HG02981 (cell line): ENCODE measurements around the gene SERPINI1.

Source experiments
- ATAC-seq: cut with Tn5 transposase; IDR thresholded peaks from one replicate; pipeline ENCODE4 v1.9.1; 2021; ENCODE audit warnings: mild to moderate bottlenecking, moderate library complexity; ENCODE audit not compliant: unreplicated experiment

Gene SERPINI1

DNA sequence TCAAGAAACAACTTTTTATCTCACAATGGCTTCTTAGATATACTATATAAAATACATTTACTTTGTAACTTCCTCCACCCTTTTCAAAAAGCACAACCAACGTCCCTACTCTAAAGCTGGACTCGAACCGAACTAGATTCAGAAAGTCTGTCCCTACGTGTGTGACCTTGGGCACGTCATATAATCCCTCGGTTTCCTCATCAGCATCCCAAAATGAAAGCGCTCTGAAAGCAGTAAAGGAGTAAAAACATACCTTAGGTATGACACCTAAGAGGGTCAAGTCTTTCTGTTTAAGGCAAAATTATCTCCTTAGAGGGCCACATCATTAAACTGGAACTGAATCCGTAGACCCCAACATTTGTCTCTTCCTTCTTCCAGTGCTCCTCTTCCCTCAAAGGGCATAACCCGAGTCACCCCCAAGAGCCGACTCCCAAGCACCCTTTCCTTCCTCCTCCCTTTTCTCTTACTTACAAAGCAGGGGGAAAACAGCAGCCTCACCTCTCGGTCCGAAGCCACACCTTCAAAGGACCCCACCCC, 1.5 kb upstream of the SERPINI1 start:
- ATAC-seq = no peak

DNA sequence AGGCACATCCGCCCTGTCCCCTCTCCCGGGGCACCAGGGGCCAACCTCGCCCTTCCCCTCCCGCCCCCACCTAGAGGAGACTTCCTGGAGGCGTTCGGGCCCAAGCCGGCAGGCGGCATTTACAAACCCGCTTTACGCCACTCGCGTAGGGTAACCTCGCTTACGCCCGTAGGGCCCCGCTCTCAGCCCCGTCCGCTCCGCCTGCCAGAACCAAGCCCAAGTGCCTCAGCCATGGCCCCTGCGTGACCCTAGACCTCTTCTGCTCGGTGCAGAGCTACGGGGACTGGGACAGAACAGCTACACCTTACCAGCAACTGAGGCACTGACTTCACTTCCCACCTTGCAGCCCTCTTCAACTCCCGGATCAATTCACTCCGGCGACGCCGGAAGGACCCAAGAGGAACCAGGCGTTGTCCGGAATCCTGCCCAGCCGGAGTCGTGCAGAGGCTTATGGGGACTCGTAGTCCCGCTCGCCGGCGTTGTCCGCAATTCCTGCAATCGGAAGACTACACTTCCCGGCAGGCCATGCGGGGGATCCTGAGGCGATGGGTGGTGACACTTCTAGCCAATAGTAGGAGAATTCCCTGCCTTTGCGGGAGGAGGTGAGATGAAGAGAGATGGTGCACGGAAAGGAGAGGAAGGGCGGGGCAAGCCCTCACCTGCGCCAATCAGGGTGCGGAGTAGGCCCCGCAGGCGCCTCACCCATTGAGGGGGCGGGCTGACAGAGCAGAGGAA, 856 bp upstream of the SERPINI1 start, which contains the start of gene PDCD10:
Gene PDCD10 (minus strand): TSS at position 395 of the 735 bp plus-strand sequence. CDS start 14,735 bp downstream, outside the sequence.
- ATAC-seq = peak; percentile 86

DNA sequence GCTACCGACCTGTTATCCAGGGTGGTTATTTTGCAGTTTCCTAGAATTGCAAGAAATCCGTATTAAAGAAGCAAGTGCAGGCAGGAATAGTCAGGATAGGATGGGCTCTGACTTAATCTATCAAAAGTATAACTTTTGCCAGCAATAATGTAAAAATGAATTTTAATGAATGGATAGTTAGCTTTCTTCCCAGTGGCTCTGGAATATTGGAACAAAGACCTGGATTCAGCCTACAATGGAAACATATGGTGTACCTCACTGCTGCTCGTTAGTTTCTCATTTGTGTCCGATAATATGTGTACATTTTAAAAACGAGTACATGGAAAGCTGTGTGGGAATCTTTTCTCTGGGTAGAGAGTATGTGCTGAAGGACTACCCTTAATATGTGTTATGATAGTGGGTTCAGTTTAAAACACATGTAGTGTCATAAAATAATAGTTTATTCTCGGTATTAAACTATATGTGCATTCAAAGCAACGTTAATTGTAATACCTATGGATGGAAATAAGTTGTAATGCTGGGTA, 805 bp downstream of the SERPINI1 start:
- ATAC-seq = no peak

DNA sequence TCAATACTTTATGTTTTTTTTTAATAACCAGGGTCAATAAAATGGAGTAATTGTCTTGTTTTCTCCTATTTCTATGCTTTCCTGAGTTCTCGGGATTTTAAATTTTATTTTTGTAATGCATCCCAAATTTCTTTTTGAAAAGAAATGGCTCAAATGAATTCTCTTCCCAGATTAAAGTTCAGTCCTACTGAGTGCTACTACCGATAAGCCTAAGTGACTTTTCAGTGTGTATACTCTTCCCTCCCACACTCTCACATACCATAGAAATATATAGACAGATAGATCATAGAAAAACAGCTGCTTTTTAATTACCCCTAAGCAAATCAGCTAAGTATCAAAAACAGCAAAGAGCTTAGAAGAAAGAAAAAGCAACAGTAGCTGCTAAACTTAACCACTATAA, 1.5 kb downstream of the SERPINI1 start:
- no peak for ATAC-seq

DNA sequence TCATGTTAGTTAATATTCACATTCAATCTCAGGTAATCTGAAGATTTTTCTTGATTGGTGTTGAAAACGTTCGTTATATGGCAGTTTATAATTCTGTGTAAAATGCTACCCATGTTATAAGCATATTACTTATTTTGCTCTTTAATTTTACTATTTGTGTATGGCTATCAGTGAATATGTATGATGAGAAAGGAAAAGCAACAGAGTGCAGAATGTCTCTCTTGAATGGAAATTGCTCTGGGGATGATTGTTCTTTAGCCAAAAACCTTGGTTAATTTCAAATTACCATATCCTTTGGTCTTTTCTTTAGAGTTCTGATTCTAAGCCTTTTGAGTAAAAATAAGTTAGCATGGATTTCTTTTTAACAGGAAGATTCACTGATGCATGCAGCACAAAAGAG, 2.5 kb downstream of the SERPINI1 start:
- ATAC-seq = no peak

DNA sequence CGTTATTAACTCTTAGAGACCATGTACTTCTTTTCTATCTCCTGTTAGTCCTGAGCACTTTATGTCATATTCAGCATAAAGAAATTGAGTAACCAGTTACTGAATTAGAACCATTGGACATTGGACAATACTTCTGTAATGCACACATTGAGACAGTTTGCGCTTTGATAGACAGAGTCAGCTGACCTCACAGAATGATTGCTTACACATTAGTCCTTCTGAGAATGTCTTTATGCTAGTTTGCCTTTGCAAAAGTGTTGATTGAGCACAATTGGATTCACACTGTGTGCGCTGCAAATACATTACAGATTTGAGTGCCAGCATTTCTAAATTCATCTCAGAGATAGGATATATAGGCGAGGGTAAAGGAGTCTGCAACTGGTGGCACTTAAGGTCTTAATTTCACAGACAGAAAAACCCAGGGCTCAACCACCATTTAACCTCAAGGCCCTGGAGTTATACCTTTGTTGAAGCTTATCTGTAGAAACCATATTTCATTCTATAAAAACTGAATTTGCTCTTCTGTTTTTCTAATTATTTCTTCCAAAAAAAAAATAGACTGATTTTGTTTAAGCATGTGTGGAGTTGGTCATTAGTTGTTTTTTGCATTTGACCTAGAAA, 3.8 kb downstream of the SERPINI1 start:
- ATAC-seq = no peak

DNA sequence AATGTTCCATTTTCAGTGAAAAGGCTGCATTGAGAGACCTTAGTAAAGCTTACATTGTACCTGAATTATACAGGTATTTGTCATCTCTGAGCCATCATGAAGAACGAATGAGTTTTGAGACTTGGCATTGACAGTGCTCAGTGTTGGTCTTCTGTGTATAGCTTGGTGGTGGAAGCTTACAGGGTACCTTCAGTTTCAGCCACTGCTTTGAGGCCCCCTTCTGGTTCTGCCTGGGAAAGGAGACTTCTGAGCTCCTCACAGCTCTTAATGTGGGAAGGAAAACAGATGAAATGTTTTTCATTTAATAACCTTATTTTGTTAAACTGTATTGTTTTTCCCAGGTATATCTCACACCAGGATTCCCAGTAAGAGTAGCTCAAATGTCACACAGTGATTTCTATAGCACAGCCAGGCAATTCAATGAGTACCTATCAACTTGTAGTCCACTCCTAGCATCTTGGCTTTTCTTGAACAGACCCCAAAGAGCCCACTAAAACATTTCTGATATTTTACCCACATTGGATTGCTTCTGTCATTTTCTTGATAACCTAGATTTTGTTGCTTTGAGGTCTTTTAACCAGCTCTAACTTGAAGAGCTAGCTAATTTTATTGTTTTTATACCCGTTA, 5.6 kb downstream of the SERPINI1 start:
- ATAC-seq = peak; percentile 92

DNA sequence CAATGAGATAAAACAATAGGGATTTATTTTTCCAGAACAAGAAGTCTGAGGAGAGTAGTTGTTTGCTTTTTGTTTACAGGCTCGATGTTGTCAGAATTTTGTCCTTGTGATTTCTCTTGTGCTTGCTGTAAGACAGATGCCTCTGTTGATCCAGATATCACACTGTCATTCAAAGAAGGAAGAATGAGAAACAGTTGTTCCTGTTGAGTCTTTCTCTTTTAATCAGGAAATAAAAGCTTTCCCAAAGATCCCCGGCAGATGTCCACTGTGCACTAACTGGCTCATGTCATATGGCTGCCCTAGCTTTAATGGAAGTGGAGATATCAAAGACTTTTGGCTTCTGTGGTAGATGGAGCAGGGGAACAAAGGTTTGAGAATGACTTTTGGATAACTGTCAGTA, 6.8 kb downstream of the SERPINI1 start:
- ATAC-seq = no peak

DNA sequence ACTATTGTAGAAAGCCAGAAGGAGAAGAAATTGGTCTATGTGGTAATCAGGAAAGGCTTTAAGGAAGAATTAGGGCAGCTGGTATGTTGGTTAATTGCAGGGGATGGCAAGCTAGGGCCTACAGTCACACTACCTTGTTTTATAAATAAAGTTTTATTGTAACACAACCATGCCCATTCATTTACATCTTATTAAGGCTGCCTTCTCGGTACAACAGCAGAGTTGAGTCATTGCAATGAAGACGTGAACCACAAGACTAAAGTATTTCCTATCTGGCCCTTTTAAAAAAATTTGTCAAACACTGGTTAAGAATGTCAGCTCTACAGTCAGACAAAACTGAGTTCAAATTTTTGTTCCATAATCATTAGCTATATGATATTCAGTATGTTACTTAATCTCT, 8.3 kb downstream of the SERPINI1 start:
- no peak for ATAC-seq

DNA sequence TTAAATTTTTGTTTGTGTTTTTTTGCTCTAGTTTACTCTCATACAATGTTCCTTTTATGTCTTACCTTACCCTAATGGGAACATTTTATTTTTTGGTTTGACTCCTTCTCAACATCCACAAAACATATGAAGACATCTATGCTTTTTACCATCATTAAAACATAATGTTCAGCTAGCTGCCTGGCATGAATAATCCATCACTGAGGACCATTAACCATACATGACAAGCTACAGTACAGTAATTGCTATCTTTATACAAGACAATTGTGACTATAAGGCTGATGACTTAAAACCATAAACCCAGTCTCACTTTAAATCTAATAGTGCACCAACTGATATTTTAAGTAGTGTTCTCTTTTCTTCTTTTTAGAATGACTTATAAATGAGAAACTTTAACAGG, 13.7 kb downstream of the SERPINI1 start:
- no peak for ATAC-seq

DNA sequence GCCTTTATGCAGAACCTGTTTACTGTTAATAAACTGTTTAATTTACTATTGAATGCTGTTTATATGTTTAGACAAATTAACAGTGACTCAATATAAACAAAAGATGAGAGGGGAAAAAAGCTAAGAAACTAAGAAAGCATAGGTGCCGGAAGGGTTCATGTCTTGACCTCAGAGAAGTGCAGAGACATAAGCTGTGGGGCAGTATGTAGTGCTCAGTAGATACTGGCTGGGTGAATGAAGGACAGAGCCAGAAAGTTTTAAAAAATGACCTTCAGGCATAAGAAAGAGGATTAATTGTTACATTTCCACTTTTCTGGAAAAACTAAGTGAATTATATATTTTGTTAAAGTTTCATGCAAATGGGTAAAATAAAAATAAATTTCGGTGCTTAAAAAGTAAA, 14.2 kb downstream of the SERPINI1 start:
- no peak for ATAC-seq

DNA sequence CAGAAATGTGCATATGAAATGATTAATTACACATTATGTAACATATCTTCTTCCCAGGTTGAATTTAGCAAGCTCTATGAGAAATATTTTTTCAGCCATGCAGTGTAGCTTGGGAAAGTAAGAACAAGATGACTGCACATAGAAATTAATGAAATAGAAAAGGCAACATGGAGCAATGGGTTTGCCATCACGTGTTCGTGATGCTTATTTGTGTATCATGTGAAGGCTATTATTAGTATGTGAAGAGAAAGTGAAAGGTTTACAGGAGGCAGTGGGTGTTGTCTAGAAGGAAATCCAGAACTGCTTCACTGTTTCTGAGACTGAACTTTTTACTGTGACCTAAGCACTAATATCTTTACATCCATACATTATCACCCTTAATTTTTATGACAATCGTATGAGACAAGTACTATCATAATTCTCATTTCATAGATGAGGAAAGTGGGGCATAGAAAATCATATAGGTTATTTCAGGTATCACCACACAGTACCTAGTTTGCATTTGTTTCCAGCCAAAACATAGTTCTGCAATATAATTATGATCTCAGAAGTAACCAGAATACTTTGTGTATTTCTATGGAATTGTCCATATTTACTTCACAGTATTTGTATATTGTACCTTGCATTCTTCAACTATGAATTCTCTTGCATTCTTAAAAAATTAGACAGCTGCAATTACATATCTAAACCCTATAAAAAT, 14.9 kb downstream of the SERPINI1 start:
- peak; percentile 100 for ATAC-seq

DNA sequence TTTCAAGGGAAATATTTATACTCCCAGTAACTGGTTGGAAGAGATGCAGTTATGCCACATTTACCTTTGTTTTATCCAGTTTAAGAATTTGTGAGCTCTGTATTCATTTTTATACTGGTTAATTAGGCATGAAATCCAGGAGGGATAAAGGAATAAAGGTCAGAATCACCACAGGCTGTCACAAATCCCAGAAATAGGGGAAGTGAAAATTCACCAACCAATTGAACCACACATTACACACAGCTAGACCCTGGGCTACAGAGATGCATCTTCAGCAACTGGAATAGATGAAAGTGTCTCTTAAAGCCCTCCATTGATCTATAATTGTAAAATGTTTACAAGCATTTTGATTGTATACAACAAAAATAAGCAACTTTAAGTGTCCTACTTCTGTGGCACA, 18.5 kb downstream of the SERPINI1 start:
- ATAC-seq = no peak

DNA sequence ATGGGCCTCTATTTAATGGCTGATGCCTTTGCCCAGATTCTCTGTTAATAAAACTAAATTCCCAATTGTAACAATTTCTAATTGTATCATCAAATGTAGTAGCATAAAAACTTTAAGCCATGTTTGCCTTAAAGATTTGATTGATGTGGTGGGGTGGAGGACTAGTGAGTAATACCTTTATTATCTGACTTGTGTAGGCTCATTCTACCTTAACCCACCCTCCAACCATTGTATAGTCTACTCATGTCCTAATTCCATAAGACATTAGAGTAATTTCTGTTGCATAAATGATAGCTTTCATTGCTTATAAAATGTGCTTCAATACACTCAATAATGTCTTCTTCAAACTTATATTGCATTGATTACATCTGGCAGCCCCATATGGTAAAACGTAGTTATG, 25.8 kb downstream of the SERPINI1 start:
- ATAC-seq = no peak

DNA sequence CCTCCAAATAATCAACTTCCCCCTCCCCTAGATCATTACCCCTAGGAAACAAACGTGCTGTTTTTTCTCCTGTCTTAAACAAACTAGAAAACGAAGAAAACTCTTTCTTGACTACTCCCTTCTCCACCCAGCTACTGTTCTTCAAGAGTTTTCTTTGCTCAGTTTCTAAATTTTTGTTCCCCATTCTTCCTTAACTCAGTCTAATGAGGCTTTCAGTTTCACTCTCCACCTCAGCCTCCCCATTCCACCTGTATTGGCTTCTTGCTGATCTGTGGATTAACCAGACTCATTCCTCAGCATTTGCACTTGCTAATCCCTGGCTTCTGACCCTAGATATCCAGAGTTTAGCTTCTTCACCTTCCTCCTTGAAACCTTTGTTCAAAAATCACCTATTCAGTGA, 26.8 kb downstream of the SERPINI1 start:
- ATAC-seq = no peak

DNA sequence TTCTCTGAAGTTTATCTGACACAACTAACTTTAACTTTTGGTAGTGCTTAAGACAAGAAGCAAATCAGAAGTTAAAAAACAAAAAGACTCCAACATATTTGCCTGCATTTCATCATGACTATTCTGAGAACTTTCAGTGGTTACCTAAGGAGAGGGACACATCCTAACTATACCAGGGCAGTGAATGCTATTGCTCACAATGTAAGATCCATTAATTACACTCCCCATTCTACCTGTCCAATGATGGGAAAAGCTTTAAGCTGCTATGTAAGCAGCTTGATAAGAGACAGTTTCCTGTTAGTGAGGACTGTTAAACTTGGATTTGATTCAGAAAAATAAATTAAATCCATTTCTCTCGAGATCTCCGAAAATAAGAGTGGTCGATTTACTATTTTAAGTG, 37.5 kb downstream of the SERPINI1 start:
- ATAC-seq = peak; percentile 55

DNA sequence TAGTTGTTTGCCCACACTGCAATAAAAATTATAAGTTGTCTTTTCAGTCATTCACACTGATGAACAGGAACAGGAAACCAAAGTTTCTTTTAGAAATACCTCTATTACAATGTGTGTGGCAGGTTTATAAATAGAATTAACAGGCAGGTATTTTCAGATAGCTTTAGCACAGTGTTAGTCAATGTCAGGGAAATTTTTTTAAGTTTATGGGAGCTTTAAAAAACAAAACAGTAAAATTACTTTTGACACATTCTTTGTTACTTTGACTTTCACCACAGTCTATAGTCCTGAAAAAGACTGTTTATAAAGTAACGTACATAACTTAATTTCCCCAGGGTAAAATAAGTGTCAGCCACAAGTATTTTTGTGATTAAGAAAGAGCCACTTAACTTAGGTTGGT, 38.1 kb downstream of the SERPINI1 start:
- peak; percentile 56 for ATAC-seq

DNA sequence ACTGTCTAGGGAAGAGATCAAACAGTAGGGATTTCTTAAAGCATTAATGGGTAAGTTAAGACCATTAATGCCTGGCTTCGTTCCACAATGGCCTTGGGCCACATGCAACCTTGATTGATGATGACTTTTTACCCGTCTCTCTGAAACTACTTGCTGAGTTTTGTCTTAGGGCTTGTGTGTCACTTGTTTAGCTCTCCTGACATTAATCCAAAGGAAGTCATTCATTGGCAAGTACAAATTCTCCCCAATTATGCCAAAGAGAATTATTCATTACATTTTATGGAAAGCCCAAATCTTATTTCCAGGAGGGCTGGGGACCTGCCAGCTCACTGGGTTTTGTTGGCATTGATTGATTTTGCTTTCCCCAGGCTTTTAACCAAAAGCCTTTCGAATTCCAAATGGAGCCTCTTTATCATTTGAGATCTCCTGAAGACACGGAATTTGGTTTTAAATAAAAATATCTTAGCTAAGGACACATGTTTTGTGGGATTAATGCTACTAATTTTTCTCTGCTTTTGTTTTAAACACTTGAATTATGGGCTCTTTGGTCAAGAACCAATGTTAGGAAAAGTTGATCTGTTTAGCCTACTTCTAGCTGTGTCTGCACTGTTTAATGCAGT, 40.7 kb downstream of the SERPINI1 start:
- ATAC-seq = no peak

DNA sequence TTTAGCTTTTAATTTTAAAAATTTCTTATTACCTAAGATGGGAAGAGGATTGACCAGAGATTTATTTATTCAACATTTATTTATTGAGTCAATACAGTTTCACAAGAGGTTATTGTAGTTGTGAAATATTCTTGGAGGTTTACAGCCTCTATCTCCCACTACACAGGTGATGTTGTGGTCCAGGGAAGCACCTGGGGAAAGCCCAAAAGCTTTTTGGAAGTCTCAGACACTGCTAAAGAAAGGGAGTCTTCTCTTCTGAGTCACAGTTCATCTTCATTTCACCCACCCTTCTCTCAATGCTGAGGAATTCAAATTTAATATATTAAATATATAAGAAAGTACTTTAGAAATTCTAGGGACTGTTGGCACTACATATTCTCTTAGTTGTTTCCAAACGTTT, 41.8 kb downstream of the SERPINI1 start:
- ATAC-seq = no peak

DNA sequence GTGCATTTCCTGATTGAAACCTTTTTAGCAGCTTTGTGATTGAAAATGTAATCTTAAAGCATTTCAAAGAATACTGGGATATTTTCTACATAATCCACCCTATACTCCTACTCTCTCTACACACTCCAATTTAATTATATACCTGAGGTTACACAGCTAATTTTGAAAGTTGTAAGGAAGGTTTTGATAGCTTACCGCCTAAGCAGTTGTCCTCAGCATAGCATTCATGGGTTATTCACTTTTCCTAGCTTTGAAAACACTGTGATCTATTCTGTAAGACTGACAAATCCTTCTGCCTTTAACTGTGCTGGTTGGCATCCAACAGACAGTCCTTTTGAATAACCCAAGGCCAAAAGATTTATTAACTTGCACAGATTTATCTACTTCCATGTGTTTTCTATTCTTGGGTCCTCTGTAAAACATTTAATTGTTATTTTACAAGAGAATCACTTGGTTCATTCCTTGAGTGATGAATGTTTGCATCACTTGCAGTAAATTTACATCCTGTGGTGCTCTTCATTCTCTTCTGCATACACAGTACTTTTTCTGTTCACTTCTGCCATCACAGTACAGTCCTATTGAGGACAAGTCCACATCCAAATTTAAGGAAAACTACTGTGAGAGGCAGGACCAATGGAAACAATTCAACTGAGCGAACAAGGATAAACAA, 44.8 kb downstream of the SERPINI1 start:
- no peak for ATAC-seq
